ENCODE measurements around the gene CCDC152.
"Not testable (repeated sequence)": the region's sequence is repeated elsewhere in the genome, so short reads cannot be mapped to it uniquely, and the experiment has no call there.

CCDC152 gene, protein sequence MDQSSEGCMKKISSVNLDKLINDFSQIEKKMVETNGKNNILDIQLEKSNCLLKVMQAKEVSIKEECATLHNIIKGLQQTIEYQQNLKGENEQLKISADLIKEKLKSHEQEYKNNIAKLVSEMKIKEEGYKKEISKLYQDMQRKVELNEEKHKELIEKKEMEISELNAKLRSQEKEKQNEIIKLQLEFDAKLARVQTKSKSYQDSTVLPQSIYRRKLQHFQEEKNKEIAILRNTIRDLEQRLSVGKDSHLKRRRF

DNA sequence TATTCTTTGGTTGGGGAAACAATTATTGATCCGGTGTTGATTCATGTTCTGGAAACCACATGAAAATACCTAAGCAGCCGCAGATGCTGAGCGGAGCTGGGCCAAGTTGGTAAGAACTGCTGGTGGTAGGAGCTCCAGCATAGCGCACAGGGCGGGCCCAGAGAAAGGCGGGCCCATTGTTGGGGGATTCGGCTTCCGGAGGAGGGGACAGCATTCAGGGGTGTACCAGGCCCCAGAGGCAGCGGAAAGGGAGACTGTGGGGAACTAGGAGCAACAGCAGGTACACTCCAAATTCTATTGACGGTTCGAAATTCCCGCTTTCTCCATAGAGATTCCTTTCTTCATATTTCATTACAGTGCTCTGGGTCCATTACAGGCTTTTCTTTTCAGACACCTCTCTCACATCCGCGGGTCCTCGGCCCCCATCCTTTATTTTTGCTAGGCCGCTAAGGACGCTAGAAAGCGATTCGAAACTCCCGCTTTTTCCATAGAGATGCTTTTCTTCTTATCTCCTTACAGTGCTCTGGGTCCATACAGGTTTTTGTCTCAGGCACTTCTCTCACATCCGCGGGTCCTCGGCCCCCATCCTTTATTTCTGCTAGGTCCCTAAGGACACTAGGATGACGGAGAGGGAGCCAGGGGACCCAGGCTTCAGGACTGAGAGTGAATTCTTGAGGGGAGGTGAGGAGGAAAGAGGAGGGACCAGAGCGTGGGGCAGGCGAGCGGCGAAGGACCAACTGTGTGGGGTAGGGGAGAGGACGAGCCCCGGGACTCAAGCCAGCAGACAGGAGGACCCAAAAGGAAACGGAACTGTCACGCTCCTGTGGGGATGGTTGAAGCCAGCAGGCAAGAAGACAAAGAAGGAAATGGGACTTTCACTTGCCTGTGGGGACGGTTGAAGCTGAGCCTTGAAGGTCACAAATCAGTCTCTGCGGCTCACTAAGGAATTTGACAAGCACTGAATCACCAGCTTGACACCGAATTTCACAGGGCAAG is at the start of gene CCDC152:
Gene CCDC152 (plus strand): TSS at position 213 of the 996 bp plus-strand sequence. CDS start 2,304 bp downstream, outside the sequence.
- H3K27ac ChIP-seq, result no peak within 1 kb of the TSS
- TF ChIP-seq, protein P1, sequence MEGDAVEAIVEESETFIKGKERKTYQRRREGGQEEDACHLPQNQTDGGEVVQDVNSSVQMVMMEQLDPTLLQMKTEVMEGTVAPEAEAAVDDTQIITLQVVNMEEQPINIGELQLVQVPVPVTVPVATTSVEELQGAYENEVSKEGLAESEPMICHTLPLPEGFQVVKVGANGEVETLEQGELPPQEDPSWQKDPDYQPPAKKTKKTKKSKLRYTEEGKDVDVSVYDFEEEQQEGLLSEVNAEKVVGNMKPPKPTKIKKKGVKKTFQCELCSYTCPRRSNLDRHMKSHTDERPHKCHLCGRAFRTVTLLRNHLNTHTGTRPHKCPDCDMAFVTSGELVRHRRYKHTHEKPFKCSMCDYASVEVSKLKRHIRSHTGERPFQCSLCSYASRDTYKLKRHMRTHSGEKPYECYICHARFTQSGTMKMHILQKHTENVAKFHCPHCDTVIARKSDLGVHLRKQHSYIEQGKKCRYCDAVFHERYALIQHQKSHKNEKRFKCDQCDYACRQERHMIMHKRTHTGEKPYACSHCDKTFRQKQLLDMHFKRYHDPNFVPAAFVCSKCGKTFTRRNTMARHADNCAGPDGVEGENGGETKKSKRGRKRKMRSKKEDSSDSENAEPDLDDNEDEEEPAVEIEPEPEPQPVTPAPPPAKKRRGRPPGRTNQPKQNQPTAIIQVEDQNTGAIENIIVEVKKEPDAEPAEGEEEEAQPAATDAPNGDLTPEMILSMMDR (conservative IDR thresholded peaks at IDR 0.05), result no peak

GRCh38 chr5:42715785-42716184 is 40.8 kb upstream of the CCDC152 start:
- TF ChIP-seq, protein P1 (conservative IDR thresholded peaks at IDR 0.05), result no peak
- no peak overlapping the region for H3K27ac ChIP-seq

- TF ChIP-seq, protein P1 (conservative IDR thresholded peaks at IDR 0.05), result no peak
- no peak overlapping the region for H3K27ac ChIP-seq
These were observed 38.0 kb upstream of the CCDC152 start for GRCh38 chr5:42718591-42718990.

DNA sequence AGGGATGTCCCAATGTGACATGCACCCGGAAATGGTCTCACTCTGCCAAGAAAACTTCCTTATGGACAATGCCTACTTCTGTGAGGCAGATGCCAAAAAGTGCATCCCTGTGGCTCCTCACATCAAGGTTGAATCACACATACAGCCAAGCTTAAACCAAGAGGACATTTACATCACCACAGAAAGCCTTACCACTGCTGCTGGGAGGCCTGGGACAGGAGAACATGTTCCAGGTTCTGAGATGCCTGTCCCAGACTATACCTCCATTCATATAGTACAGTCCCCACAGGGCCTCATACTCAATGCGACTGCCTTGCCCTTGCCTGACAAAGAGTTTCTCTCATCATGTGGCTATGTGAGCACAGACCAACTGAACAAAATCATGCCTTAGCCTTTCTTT is 37.6 kb upstream of the CCDC152 start:
- H3K27ac ChIP-seq, result no peak overlapping the region
- TF ChIP-seq, protein P1 (conservative IDR thresholded peaks at IDR 0.05), result no peak

DNA sequence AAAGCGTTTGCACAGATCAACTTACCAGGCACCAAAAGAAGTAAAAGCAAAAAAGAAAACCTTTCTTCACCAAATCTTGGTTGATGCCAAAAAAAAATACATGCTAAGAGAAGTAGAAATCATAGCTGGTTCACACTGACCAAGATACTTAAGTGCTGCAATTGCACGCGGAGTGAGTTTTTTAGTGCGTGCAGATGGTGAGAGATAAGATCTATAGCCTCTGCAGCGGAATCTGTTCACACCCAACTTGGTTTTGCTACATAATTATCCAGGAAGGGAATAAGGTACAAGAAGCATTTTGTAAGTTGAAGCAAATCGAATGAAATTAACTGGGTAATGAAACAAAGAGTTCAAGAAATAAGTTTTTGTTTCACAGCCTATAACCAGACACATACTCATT is 36.4 kb upstream of the CCDC152 start:
- no peak overlapping the region for H3K27ac ChIP-seq
- TF ChIP-seq, protein P1 (conservative IDR thresholded peaks at IDR 0.05), result no peak

DNA sequence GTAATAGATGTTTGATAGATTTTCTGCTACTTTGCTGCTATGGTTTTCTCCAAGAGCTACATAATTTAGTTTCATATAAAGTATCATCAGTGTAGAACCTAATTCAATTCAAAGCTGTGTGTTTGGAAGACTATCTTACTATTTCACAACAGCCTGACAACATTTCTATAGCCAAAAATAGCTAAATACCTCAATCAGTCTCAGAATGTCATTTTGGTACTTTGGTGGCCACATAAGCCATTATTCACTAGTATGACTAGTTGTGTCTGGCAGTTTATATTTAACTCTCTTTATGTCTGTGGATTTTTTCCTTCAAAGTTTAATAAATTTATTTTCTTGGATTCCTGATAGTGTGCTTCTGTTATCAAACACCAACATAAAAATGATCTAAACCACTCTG is 35.1 kb upstream of the CCDC152 start:
- H3K27ac ChIP-seq, result no peak overlapping the region
- TF ChIP-seq, protein P1 (conservative IDR thresholded peaks at IDR 0.05), result no peak

DNA sequence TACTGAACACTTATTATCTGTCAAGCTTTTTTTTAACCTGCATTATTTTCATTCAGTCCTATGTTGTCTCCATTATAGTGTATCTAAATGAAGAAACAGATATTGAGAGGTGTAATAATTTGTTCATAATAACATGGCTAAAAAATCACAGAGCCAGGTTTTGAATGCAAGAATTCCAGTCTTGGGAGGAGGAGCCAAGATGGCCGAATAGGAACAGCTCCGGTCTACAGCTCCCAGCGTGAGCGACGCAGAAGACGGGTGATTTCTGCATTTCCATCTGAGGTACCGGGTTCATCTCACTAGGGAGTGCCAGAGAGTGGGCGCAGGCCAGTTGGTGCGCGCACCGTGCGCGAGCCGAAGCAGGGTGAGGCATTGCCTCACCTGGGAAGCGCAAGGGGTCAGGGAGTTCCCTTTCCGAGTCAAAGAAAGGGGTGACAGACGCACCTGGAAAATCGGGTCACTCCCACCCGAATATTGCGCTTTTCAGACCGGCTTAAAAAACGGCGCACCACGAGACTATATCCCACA is 22.0 kb upstream of the CCDC152 start:
- not testable (repeated sequence) for H3K27ac ChIP-seq
